Subcutaneous adipose tissue (tissue), 4 donors: ENCODE measurements around the gene DTD1. TPM values are rescaled to one million over a fixed set of nuclear protein-coding genes. Genes with fewer than 3 reads are reported as not detected.

ENCODE experiments used
- CTCF ChIP-seq: fragments of 450-650 bp; IDR thresholded peaks from one replicate; pipeline ENCODE4 v1.5.1; 2016; ENCODE audit warnings: low read depth, mild to moderate bottlenecking, control low read depth, antibody characterized with exemption, moderate library complexity
- total RNA-seq, 4 donors: library from RNA; depleted of rRNA; stranded (reverse); fragments of >200 nt; gene quantifications; one replicate each; pipeline ENCODE4 v1.1.0, GENCODE V29; 2016

Gene DTD1
- total RNA-seq, 4 donors from 2014 or later: 15.8 to 31.3 (median 28.7) TPM

- TF ChIP-seq CTCF: no peak
Observed at GRCh38 chr20:18688676-18689075, 100.8 kb downstream of the DTD1 start.

- TF ChIP-seq CTCF: no peak
Observed at GRCh38 chr20:18689557-18689956, 101.7 kb downstream of the DTD1 start.

GRCh38 chr20:18692447-18692846, 104.6 kb downstream of the DTD1 start:
- TF ChIP-seq CTCF: no peak

- TF ChIP-seq CTCF: no peak
Observed at GRCh38 chr20:18694071-18694470, 106.2 kb downstream of the DTD1 start.

- TF ChIP-seq CTCF: no peak
Observed at GRCh38 chr20:18695175-18695574, 107.3 kb downstream of the DTD1 start.

- TF ChIP-seq CTCF: no peak
Observed at GRCh38 chr20:18698735-18699380, 111.0 kb downstream of the DTD1 start.

GRCh38 chr20:18701969-18702368, 114.1 kb downstream of the DTD1 start:
- TF ChIP-seq CTCF: no peak
